GM21529 (cell line): ENCODE data around the gene PIAS1.

Source experiments
- ATAC-seq: cut with Tn5 transposase; IDR thresholded peaks from one replicate; pipeline ENCODE4 v1.9.1; 2021; ENCODE audit not compliant: unreplicated experiment

PIAS1 gene

DNA sequence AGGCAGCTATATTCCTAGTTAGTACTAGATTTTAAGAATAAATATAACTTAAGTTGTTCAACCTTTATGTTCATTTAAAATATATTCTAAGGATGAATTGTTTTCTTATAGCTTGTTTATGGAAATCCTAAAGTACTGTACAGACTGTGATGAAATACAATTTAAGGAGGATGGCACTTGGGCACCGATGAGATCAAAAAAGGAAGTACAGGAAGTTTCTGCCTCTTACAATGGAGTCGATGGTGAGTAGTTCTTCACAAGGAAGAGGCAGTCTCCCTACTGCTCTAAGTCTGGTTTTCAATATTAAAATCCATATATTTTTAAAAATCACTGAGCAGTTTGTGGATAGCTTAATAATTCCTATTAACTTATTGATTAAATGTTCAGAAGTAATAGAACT is 121.4 kb downstream of the PIAS1 start:
- ATAC-seq, result no peak

DNA sequence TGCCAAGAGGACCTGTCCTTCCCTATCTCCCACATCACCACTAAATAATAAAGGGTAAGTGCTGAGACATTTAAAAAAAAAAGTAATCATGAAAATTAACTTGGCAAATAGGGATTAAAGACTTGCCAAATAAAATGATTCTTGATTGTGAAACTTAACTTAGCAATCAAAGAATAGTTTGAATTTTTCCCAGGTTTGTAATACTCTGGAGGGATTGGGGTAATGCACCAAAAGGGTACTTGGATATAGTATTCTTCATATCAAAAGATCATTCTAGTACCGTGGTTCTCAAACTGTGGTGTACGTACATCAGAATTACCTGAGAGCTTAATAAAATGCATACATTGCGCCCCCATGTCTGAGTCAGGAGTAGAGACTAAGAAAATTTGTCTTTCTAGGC is 122.5 kb downstream of the PIAS1 start:
- no peak for ATAC-seq

DNA sequence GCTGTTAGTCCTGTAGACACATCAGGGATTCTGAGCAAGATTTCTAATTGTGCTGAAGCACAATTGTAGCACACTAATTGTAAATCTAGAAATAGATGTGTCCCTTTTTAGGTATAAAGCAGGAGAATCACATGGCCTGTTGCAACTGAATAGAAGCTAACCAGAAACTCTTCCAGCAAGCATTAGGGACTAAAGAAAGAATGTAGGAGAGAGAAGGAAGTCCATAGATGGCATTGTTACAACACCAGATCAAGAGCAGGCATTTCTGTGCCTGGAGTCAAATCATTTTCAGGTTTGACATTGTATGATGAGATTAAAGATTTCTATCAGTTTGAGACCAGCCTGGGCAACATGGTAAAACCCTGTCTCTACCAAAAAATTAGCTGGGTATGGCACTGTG is 123.6 kb downstream of the PIAS1 start:
- no peak for ATAC-seq

DNA sequence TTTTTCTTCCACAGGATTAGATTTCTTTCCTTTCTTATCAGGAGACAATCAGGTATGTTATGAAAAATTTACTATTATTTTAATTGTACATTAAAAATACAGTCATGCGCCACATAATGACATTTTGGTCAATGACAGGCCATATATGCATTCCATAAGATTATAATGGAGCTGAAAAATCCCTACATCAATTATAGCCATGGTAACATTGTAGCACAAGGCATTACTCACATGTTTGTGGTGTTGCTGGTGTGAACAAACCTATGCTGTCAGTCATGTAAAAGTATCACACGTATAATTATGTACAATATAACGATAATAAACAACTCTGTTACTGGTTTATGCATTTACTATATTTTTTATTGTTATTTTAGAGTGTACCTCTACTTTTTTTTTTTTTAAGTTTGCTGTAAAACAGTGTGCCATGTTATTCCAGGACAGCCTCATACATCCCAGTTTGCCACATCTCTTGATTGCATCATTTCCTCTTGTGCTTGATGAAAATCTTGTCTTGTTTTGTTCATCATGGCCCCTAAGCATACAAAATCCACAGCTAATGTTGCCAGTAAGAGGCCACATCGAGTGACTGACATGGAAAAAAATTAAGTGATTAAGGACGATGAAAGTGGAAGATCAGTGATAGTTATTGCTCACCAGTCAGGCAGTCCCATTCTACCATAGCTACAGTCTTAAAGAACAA is 129.7 kb downstream of the PIAS1 start:
- no peak for ATAC-seq

DNA sequence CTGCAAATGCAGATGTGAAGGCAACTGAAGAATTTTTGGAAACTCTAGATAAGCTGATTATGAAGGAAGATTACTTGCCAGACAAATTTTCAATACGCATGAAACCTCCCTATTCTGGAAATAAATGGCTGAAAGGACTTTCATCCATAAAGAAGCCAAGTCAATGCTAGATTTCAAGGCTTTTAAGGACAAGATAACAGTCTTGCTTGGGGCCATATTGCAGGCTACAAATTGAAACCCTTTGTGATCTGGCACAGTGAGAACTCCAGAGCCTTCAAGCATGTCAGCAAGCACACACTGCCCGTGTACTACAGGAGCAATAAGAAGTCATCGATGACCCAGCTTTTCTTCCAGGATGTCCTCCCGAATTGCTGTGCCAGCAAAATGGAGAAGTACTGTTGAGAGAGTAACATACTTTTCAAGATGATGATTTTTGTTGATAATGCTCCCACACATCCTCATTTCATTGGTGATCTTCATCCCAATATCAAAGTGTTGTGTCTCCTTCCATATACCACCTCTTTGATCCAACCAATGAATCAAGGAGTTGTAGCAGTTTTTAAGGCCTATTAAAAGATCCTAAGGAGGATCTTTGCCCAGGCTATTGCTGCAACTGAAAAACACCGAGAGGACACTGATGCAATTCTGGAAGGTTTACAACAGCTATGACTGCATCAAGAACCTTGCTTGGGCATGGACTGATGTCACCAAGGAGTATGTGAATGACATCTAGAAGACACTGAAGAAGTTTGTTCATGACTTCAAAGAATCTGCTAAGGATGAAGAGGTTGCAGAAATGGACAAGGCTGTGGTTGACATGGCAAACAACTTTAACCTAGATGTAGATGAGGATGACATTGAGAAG is 130.7 kb downstream of the PIAS1 start:
- ATAC-seq, result no peak

DNA sequence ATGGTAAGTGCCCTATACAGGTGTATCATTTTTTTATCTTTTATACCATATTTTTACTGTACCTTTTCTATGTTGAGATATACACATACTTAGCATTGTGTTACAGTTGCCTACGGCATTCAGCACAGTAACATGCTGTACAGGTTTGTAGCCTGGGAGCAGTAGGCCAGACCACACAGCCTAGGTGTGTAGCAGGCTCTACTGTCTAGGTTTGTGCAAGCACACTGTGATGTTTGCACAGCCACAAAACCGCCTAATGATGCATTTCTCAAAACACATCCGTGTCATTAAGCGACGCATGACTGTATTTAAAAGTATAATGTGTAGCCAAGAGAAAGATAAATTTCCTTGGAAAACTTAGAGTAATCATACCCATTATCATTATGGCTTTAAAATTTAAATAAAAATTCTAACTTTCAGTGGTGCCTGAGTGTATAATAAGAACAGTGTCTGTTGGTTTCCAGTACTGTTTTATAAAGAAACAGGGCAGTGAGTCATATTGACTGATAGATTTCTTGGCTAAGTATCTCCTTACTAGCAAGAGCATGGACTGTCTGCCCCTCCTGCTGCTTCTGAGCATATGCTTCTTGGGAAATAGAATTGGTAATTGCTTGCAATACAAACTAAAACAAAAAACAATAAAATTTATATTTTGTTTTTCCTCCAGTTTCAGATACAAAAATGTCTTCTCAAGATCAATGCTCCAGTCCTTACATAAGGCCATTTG is 132.7 kb downstream of the PIAS1 start:
- no peak for ATAC-seq

DNA sequence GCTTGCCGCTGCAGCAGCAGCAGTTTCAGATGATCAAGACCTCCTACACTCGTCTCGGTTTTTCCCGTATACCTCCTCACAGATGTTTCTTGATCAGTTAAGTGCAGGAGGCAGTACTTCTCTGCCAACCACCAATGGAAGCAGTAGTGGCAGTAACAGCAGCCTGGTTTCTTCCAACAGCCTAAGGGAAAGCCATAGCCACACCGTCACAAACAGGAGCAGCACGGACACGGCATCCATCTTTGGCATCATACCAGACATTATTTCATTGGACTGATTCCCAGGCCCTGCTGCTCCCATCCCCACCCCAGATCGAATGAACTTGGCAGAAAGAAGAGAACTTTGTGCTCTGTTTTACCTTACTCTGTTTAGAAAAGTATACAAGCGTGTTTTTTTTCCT is 133.4 kb downstream of the PIAS1 start:
- ATAC-seq, result no peak

DNA sequence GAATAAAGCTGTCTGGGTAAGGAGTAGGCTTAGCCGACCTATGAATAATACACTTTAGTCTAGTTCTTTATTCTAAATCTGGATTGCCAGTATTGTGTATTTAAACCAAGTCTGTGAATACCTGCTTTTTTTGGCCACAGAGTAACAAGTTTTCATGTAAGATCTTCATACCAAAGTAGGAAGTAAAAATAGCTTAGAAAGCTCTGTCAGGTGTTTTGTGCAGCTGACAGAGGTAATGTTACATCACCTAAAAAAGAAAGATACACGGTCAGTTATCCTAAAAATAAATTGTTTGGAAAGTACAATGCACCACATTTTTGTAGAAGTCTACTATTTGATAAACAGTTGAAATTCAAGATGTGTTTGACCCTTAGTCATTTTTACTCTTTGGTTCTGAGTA is 134.5 kb downstream of the PIAS1 start:
- ATAC-seq, result no peak

DNA sequence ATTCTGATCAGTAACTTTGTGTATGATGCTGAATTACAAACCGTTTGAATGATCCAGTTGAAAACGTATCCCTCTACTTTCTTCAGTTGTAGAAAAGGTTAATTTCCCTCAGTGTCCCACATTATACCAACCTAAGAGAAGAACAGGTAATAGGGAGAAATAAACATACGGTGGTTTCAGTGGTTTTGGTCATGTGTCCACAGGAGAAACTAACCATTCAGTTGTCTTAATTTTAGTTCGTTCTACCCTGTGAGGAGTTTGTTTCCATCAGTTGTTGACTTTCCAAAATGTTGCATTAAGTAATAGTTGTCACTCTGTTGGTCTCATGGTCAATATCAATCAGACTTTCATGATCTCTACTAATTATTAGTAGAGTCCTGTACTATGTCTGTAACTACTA is 135.9 kb downstream of the PIAS1 start:
- ATAC-seq, result no peak

DNA sequence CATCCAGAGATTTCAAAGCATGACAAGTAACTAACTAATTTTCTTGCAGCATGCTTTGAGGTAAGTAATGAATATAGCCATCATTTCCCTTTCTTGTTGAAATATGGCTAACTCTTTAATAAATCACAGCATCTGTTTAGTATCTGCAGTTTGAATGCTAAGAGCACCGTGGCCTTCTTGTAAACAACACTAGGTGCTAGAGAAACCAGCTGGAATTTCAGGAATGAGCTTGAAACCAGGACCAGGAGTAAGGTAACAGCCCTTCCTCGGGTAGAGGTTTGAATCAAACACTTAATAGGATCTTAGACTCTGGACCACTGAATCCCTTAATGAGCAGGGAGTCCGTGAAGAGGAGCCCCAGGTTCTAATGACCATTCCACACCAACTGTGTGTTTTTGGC is 137.4 kb downstream of the PIAS1 start:
- no peak for ATAC-seq

DNA sequence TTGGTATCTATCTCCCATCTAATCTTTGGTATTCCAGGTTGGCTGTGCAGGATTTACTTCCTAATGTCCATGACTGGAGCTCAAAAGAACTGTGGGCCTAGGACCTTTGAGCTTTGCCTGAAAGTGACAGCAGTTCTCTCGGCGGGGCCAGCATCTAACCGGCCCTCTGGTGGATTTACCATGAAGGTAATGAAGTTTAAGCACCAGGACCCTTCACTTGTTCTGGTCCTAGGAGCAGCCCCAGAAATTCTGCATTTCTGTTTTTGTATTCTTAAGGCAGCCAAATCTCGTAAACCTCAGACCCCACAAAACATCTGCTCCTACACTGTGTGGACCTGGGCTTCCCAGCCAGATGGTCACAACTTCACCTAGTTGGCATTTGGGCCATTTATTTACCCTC is 138.0 kb downstream of the PIAS1 start:
- ATAC-seq, result no peak

DNA sequence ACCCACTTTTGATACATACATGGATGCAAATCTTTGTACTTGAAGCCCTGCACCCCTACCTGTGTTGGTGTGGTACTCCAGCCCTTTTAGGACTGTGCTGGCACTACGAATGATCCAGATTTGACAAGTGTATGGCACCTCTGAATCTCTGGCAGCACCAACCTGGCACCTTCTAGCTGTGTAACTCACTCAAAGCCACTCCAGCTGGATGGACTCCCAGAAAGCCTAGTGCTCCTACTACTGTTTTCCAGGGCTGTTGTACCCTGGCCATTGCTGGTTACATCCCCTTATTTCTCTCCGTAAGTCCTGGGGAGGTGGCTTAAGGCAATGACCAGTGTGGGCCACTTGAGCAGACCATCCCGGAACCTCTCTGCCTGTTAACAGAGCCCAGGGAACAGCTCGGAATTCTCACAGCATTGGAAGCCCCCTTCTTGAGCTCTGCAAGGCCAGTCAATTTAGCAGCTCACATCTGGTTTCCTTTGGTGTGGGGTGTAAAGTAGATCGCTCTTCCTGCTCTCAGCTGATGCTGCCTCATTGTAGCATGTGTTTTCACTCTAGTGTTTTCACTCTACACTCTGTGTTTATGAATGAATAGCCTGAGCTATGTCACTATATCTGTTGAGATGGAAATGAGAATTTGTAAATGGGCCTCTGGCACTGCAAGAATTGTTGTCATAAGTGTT is 138.8 kb downstream of the PIAS1 start:
- no peak for ATAC-seq

DNA sequence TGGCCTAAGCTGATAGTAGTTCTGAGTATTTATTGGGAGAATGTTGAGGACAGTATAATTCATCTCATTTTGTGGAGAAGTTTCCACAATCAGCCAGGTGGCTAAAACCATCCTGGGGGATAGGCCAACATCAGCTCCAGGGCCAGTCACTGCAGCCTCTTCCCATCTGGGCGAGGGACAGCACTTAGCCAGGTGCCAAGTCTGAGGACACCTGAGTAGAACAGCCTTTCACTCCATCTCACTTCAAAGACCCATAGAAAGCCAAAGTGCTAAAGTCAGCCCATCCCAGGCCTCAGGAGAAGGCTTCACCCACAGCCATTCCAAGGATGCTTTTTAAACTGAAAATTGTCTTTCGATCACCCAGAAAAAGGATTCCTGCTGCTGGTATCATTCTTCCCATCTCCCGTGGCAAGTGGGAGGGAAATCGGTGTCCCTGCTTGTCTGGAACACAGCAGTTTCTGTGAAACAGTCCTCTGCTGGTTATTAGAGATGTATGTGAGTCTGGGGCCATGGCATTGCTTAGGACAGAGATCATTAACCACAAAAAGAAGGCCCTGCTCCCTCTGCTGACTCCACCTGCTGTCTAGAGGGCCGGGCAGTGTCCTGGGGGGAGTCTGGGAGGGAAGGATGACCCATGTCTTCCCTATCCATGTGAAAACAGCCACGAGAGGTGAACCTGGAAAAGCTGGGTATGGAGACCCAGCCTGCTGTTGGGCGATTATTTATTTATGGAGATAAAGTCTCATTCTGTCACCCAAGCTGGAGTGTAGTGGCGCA is 141.4 kb downstream of the PIAS1 start:
- no peak for ATAC-seq

DNA sequence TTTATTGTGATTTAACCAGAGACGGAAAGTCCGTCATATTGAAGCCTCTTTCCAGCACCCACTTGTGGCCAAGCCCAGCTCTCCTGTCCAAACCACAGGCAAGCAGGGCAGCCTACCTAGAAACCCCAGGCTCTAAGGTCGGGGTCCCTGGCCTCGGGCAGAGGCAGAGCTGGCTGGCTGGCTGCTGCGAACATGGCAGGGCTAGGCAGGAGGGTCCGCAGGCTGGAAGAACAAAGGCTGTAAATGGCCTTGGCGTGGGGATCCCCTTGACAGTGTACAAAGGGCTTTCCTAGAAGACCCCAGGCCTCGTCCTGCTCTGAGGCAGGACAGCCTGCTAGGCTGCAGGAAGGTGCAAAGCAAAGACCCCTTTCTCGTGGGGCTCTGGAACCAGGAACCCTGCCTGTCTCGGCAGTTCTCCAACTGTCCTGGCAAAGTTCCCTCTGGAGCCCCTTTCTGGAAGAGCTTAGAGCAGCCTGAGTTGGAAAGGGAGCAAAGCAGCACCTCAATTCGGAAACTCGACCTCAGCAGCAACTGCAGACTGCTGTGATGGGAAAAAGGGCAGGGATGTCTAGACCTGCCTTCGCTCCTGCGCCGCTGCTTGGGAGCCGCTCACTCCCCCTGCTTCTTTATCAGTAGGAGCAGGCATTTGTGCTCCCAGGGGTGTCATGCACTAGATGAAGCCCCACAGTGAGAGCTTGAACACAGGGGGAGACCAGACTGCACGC is 142.5 kb downstream of the PIAS1 start:
- ATAC-seq, result no peak

DNA sequence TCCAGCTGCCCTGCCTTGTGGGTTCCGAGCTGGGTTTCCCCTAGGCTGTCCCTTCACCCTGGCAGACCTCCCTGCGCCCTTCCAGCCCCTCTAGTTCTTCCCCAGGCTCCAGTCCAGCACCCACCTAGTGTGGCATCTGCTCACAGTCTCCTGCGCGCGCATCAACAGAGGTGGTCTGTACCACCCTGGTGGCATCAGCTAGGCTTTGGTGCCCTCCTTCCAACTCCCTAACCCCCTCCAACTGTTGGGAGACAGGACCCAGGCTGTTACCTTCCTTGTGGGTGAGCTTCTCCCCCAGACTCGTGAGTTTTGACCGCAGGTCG is 143.0 kb downstream of the PIAS1 start:
- ATAC-seq, result no peak

DNA sequence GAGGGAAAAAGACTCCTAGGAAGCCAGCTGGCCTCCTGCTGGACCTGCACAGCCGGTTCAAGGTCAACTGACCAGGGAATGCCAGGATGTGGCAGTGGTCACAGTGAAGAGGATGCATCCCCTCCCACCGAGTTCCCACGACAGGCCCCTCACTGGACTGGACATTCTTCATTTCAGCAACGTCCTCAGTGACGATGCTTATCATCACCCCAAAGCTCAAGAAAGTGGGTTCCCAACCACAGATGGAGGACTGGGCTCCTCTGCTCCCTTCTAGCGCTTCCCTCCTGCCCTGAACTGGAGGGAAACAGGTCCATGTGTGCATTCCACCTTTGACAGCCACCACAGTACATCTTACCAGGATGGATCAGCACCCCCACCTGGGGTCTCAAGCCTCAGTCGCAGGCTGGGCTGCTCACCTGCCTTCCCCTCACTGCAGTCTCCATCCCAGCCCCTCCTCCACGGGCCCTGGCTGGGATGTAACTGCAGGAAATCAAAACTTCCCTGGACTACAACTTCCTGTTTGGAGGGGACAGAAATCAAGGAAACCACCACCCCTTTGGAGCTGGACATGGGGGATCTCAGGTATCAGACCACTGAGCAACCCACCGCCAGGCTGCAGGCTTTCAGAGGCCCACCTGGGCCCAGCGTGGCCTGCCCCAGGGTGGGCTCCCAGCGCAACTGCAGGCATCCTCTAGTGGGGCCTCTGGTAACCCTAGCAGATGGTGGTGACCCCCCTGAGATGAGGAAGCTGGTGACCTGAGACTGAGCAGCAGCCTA is 143.7 kb downstream of the PIAS1 start:
- no peak for ATAC-seq

DNA sequence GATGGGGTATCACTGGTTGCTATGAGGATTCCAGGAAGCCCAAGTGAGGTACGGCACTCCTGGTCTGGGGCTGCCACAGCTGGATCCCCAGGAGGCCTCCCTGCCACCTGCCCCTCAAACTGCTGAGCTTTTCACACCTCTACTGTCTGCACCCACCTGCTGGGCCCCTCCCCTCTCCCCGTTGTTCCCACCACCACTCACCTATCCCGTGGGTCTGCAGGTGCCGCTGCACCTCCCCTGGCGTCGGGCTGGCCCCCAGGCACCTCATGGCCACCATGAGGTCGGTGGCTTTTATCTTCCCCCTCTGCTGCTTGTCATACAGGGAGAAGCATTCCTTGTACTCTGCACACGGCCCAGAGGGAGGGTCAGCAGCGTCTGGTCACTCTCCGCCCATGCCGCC is 145.2 kb downstream of the PIAS1 start:
- ATAC-seq, result no peak

DNA sequence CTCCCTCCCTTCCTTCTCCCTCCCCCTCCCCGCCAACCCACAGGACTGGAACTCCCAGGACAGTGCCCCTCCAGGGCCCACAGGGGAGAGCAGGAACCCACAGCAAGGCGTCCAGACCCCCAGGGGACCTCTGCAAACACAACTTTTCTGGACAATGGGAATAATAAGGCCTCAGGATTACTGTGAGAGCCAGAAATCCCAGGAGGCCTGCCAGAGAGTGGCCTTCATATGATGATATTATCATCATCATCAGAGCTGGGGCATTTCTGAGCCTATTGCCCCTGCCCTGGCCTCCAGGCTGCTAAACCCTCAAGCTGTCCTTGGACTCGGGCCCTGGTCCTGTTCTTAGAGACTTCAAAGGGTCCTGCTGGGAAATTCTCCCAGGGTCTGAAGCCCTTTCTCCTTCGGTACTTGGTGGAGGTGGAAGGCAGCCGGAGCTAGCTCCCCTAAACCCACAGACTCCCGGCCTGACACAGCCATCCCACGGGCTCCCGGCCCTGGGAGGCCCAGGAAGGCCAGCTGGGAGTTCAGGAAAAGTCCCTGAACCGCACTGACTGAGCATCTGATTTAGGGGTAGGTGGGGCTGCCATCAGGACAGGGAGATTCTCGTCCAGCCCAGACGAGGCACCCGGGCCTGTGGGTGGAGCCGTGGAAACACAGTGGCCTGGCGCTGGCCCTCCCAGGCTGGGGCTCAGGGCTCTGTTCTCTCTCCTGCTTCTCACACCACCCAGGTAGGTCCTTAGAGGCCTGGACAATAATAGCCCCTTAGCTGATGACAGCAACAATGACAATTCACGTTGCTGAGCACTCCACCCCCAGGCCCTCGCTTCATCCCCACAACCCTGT is 146.1 kb downstream of the PIAS1 start:
- ATAC-seq, result no peak
